Colonic mucosa (tissue), 4 donors: Measurements from ENCODE around the gene ALDH1A2. TPM values are rescaled to one million over a fixed set of nuclear protein-coding genes. Genes with fewer than 3 reads are reported as not detected.
"Not testable (repeated sequence)": the region's sequence is repeated elsewhere in the genome, so short reads cannot be mapped to it uniquely, and the experiment has no call there.

Source experiments
- DNase-seq: peaks from one replicate; pipeline ENCODE4 v3.0.0-alpha.2; 2020
- H3K27ac ChIP-seq: fragments of 200-600 bp; one replicate; pipeline ENCODE4 v1.8.0; 2021
- H3K27me3 ChIP-seq: fragments of 200-600 bp; one replicate; pipeline ENCODE4 v1.8.0; 2021
- H3K36me3 ChIP-seq: fragments of 200-600 bp; one replicate; pipeline ENCODE4 v1.8.0; 2021
- H3K4me1 ChIP-seq: fragments of 200-600 bp; one replicate; pipeline ENCODE4 v1.8.0; 2021; ENCODE audit warnings: mild to moderate bottlenecking
- H3K4me3 ChIP-seq: fragments of 200-600 bp; one replicate; pipeline ENCODE4 v1.8.0; 2021
- H3K9ac ChIP-seq, 2 donors: one replicate each; pipeline ENCODE4 v1.7.0; 2013; ENCODE audit warnings: control low read depth in 2 of 2, low read depth in 2 of 2, low read length in 2 of 2
- H3K9me3 ChIP-seq: fragments of 200-600 bp; one replicate; pipeline ENCODE4 v1.8.0; 2021
- intact Hi-C: fragments of 100-400 bp; cut with DNase I; formaldehyde crosslinking; loops from one replicate; pipeline ENCODE4 v1.14.1; 2022
- total RNA-seq, 2 donors: library from RNA; stranded (reverse); fragmentation: NEBNext Ultra II Directional in 1 of 2; extraction: Animal tissue kit (Norgen Biotek cat#: 25700) in 1 of 2; gene quantifications; one replicate each; pipeline ENCODE4 v1.2.1, GENCODE V29; 2021
- TF ChIP-seq, protein P1 (sequence below): fragments of 200-600 bp; IDR thresholded peaks from one replicate; pipeline ENCODE4 v1.8.0; 2022; ENCODE audit warnings: antibody characterized with exemption, mild to moderate bottlenecking
- donor health status: healthy.
- donor health status: DM: no; HTN: no; CAD: no.
- donor health status: DM: no; HTN: no; CAD: no.

ALDH1A2 gene
- total RNA-seq, 2 donors from 2014 or later, result 1.9 to 2.5 TPM

DNA sequence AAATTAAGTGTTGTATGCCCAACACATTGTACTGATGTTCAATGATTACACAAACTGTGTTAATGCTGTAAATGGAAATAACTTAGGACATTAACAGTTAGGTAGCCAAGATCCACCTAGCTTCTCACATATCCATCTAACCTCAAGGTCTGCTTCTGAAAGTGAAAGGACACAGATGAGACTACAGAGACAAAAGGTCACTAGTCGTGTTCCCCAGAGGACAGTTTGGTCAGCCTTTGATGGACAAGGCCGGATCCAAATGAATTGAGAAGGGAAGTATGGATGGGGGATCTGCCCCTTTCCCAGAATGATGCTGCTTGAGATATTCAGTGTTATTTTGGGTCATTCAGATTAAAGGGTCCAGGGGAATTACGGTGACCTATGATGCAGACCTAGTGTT lies 17.2 kb downstream of the ALDH1A2 start:
- intact Hi-C loops, result no loop called here
- H3K4me3 ChIP-seq, result no peak overlapping the region
- DNase-seq, result no peak
- no peak overlapping the region for H3K9ac ChIP-seq
- no peaks in the 10 kb centered on the region for H3K36me3 ChIP-seq
- H3K27me3 ChIP-seq, result no peaks in the 10 kb centered on the region
- no peak overlapping the region for H3K27ac ChIP-seq
- no peaks in the 10 kb centered on the region for H3K9me3 ChIP-seq
- H3K4me1 ChIP-seq, result no peaks in the 10 kb centered on the region
- TF ChIP-seq, protein P1, sequence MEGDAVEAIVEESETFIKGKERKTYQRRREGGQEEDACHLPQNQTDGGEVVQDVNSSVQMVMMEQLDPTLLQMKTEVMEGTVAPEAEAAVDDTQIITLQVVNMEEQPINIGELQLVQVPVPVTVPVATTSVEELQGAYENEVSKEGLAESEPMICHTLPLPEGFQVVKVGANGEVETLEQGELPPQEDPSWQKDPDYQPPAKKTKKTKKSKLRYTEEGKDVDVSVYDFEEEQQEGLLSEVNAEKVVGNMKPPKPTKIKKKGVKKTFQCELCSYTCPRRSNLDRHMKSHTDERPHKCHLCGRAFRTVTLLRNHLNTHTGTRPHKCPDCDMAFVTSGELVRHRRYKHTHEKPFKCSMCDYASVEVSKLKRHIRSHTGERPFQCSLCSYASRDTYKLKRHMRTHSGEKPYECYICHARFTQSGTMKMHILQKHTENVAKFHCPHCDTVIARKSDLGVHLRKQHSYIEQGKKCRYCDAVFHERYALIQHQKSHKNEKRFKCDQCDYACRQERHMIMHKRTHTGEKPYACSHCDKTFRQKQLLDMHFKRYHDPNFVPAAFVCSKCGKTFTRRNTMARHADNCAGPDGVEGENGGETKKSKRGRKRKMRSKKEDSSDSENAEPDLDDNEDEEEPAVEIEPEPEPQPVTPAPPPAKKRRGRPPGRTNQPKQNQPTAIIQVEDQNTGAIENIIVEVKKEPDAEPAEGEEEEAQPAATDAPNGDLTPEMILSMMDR, result no peak

DNA sequence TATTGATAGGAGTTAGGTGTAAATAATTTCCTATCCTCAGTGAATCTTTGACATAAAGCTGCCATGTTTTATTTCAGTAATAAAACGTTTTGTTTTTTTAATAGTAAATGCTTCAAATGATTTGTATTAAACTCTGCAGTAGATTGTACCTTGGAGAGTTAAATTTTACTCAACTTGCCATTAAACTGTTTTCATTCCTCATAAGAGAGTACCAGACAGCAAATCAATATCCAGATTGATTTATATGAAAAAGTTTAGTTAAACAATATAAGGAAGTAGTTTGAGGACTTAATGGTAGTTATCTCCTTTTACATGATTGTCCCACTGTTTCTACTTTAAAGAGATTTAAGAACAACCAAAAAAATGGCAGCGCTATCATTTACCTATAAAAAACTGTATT lies 18.4 kb downstream of the ALDH1A2 start:
- Histone ChIP-seq H3K9me3 (no peaks in the 10 kb centered on the region), H3K4me1 (no peaks in the 10 kb centered on the region), H3K9ac (no peak overlapping the region), H3K36me3 (no peaks in the 10 kb centered on the region), H3K27me3 (no peaks in the 10 kb centered on the region), H3K27ac (no peak overlapping the region), H3K4me3 (no peak overlapping the region)
- intact Hi-C loops, result no loop called here
- no peak for DNase-seq
- TF ChIP-seq, protein P1, result no peak

DNA sequence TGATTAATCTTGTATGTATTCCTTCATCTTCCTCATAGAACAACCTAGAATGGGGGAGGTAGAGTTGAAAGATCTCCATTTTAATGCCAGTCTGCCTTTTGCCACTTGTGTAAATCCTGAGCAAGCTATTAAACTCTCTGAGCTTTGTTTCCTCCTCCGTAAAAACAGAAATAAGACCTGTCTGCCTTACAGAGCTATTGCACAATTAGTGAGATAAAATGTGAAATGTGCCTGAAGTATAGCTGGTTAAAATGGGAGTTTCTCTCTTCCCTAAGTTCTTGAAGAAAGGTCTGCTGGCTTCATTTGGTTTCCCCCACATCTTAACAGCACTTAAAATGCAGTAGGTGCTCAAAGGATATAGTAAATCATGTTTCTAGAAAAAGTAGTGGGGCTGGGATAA lies 19.0 kb downstream of the ALDH1A2 start:
- no peak overlapping the region for H3K4me3 ChIP-seq
- no peaks in the 10 kb centered on the region for H3K4me1 ChIP-seq
- H3K9ac ChIP-seq, result no peak overlapping the region
- H3K27me3 ChIP-seq, result no peaks in the 10 kb centered on the region
- no peak overlapping the region for H3K27ac ChIP-seq
- TF ChIP-seq, protein P1, result no peak
- DNase-seq, result no peak
- no peaks in the 10 kb centered on the region for H3K9me3 ChIP-seq
- no peaks in the 10 kb centered on the region for H3K36me3 ChIP-seq
- intact Hi-C loops, result no loop called here

DNA sequence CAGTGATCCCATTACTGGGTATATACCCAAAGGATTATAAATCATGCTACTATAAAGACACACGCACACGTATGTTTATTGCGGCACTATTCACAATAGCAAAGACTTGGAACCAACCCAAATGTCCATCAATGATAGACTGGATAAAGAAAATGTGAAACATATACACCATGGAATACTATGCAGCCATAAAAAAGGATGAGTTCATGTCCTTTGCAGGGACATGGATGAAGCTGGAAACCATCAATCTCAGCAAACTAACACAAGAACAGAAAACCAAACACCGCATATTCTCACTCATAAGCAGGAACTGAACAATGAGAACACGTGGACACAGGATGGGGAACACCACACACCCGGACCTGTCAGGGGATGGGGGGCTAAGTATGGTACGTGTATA lies 20.1 kb downstream of the ALDH1A2 start:
- H3K36me3 ChIP-seq, H3K27me3 ChIP-seq, H3K27ac ChIP-seq, H3K4me1 ChIP-seq, DNase-seq, H3K9me3 ChIP-seq, H3K4me3 ChIP-seq, H3K9ac ChIP-seq, intact Hi-C loops: not testable (repeated sequence)

DNA sequence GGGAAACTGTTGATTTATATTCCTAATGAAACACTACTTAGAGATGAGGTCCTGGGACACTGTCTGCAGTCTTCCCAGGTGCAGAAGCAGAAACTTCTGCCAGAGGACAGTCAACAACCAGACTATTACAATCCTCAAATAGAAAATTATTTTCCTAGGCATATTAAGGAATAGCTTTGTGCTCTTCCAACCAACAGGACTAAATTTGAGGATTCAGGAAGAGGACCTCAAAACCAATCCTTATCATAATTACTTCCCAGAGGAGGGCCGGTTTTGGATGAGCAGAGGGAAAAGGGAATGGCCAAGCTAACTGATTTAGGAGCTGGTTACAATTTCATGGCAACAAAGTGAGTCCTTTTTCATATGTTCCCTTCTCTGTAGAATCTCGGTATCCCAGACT lies 21.0 kb downstream of the ALDH1A2 start:
- H3K27ac ChIP-seq, result no peak overlapping the region
- H3K9ac ChIP-seq, result no peak overlapping the region
- DNase-seq, result no peak
- H3K36me3 ChIP-seq, result no peaks in the 10 kb centered on the region
- H3K4me3 ChIP-seq, result no peak overlapping the region
- intact Hi-C loops, result no loop called here
- H3K9me3 ChIP-seq, result no peaks in the 10 kb centered on the region
- TF ChIP-seq, protein P1, result no peak
- no peaks in the 10 kb centered on the region for H3K27me3 ChIP-seq
- peaks cover 4% of the 10 kb centered on the region for H3K4me1 ChIP-seq

DNA sequence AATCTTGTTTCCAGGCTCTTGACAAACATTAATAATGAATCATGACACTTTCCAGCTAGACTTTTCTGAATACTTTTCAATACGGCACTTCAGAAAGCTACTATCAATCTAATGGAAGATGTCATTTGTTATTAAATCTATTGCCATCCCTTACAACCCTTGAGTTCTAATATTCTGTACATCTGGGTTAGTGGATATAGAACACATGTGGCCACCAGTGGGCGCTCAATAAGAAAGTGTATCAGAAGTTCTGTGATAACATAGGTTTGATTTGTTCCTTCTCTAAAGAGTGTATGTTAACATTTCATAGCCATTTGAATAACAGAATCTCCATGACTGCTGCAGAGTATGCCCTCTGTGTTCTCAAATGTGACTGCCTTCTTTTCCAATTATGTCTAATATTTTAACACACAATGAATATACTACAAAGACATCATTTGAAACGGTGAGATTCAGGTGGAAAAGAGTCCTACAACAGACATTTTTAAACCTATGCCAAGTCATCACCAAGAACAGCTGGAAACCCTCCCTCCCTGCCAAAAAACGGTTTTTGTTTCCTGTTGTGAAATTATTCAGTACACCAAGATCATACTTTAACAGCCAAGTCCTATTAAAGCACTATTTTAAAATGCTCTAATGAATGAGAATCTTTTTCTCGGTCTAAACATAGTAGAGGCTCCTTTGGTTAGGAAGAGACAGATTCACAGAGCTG lies 22.2 kb downstream of the ALDH1A2 start:
- H3K27me3 ChIP-seq, result no peaks in the 10 kb centered on the region
- TF ChIP-seq, protein P1, result peak; percentile 57
- intact Hi-C loops, result no loop called here
- DNase-seq, result peak; percentile 52
- H3K4me3 ChIP-seq, result no peak overlapping the region
- no peaks in the 10 kb centered on the region for H3K9me3 ChIP-seq
- H3K9ac ChIP-seq, result no peak overlapping the region
- no peaks in the 10 kb centered on the region for H3K36me3 ChIP-seq
- H3K4me1 ChIP-seq, result peaks cover 13% of the 10 kb centered on the region
- no peak overlapping the region for H3K27ac ChIP-seq
